ENCODE measurements around the gene NLK.

DNA sequence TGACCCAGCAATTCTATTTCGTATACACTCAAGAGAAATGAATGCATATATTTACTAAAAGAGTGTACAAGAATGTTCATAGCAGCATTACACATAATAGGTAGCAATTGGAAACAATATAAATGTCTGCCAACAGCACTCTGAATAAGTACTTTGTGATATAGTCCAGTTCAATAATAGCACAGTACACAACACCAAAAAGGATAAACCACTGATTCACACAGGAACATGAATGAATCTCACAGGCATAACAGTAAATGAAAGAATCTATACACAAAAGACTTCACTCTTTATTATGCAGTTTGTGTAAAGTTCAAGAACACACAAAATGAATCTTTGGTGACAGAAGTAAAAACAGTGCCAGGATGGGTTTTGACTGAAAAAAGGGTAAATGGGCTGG, 86.3 kb downstream of the NLK start:
- TF ChIP-seq, protein P1, sequence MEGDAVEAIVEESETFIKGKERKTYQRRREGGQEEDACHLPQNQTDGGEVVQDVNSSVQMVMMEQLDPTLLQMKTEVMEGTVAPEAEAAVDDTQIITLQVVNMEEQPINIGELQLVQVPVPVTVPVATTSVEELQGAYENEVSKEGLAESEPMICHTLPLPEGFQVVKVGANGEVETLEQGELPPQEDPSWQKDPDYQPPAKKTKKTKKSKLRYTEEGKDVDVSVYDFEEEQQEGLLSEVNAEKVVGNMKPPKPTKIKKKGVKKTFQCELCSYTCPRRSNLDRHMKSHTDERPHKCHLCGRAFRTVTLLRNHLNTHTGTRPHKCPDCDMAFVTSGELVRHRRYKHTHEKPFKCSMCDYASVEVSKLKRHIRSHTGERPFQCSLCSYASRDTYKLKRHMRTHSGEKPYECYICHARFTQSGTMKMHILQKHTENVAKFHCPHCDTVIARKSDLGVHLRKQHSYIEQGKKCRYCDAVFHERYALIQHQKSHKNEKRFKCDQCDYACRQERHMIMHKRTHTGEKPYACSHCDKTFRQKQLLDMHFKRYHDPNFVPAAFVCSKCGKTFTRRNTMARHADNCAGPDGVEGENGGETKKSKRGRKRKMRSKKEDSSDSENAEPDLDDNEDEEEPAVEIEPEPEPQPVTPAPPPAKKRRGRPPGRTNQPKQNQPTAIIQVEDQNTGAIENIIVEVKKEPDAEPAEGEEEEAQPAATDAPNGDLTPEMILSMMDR (IDR thresholded peaks at IDR 0.05 in 2 of 3, conservative IDR thresholded peaks at IDR 0.05 in 1 of 3; ENCODE audit: borderline replicate concordance in 1 of 3, insufficient read depth in 1 of 3, low read depth in 2 of 3, low read length in 2 of 3), result no peak
- TF ChIP-seq YY1 (IDR thresholded peaks at IDR 0.05; ENCODE audit: extremely low read depth, insufficient replicate concordance, low read depth, low read length) (no peak), EZH2phosphoT487 (IDR thresholded peaks at IDR 0.05; ENCODE audit: borderline replicate concordance) (no peak), POLR2A (IDR thresholded peaks at IDR 0.05; ENCODE audit: borderline replicate concordance, extremely low read depth, insufficient read depth, insufficient read length) (no peak), ELF1 (IDR thresholded peaks at IDR 0.05; ENCODE audit: borderline replicate concordance, low read depth) (no peak), EZH2 (IDR thresholded peaks at IDR 0.05) (no peak), SRF (IDR thresholded peaks at IDR 0.05; ENCODE audit: low read depth) (no peak), JUND (IDR thresholded peaks at IDR 0.05) (no peak)
- TF ChIP-seq, protein P2, sequence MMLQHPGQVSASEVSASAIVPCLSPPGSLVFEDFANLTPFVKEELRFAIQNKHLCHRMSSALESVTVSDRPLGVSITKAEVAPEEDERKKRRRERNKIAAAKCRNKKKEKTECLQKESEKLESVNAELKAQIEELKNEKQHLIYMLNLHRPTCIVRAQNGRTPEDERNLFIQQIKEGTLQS (IDR thresholded peaks at IDR 0.05), result no peak

Measured in HCT116 (cell line).